ENCODE data around the gene NCCRP1.

NCCRP1 gene, protein sequence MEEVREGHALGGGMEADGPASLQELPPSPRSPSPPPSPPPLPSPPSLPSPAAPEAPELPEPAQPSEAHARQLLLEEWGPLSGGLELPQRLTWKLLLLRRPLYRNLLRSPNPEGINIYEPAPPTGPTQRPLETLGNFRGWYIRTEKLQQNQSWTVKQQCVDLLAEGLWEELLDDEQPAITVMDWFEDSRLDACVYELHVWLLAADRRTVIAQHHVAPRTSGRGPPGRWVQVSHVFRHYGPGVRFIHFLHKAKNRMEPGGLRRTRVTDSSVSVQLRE

DNA sequence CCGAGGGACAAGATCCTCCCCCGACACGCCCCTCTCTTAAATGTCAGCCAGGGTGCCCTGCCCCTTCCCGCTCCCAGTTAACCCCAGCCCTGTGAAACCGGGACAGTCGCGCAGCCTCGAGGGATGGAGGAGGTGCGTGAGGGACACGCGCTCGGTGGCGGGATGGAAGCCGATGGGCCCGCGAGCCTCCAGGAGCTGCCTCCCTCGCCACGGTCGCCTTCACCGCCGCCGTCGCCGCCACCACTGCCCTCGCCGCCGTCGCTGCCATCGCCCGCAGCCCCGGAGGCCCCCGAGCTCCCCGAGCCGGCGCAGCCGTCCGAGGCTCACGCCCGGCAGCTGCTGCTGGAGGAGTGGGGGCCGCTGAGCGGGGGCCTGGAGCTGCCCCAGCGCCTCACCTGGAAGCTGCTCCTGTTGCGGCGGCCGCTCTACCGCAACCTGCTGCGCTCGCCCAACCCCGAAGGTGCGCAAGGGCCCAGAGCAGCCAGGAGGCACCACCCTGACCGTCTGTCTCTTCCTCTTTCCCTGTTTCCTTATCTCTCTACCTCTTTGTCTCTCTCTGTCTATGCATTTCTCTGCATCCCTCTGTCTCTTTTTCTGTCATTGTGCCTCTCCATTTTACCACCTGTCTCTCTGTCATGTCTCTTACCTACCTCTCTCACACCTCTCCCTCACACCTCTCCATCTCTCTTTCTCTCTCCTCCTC is at the start of gene NCCRP1:
TSS of gene NCCRP1 (plus strand) at position 105 of the 703 bp plus-strand sequence. CDS start at position 124, 19 bp downstream.
- DNase-seq = no peak

DNA sequence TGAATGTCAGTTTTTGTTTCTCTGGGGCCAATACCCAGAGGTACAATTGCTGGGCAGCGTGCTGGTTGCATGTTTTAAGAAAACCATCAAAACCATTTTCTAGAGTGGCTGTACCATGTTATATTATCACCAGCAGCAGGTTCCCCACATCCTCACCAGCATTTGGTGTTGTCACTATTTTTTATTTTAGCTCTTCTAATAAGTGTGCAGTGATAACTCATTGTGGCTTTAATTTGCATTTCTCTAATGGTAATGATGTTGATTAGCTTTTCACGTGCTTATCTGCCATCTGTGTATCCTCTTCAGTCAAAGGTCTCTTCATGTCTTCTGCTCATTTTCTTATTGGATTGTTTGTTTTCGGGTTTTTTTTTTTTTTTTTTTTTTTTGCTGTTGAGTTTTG is 49.3 kb upstream of the NCCRP1 start:
- no peak for DNase-seq

DNA sequence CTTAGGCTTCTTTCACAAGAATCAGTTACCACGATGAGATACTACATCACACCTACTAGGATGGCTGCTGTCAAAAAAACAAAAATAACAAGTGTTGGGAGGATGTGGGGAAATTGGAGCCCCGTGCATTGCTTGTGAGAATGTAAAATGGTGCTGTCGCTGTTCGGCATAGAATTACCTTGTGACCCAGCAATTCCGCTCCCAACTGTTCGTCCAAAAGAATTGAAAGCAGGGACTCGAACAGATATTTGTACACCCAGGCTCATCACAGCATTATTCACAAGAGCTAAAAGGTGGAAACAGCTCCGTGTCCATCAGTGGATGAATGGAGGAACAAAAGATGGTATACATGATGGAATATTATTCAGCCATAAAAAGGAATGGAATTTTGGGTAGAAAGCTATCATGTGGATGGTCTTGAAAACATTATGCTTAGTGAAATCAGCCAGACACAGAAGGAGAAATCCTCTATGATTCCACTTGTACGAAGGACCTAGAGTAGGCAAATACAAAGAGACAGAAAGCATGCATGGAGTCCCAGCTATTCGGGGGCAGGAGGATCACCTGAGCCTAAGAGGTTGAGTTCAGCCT is 47.7 kb upstream of the NCCRP1 start:
- DNase-seq = no peak

DNA sequence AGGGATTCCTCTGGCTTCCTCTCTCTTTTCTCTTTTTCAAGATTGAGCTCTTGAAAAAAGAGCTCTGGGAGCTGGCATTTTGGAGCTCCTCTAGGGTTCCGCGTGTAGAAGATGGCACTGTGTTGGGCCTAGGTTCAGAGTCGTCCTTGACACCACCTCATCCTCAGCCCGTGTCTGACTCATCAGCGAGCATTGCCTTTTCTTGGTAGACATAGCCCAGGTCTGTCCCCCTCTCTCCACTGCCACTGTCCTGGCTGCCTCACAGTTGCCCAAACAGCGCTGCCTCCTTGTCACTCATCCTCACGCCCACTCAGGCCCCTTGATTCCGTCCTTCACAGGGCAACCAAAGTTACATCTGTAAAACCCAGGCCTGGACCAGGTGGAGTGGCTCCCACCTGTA is 46.5 kb upstream of the NCCRP1 start:
- no peak for DNase-seq

DNA sequence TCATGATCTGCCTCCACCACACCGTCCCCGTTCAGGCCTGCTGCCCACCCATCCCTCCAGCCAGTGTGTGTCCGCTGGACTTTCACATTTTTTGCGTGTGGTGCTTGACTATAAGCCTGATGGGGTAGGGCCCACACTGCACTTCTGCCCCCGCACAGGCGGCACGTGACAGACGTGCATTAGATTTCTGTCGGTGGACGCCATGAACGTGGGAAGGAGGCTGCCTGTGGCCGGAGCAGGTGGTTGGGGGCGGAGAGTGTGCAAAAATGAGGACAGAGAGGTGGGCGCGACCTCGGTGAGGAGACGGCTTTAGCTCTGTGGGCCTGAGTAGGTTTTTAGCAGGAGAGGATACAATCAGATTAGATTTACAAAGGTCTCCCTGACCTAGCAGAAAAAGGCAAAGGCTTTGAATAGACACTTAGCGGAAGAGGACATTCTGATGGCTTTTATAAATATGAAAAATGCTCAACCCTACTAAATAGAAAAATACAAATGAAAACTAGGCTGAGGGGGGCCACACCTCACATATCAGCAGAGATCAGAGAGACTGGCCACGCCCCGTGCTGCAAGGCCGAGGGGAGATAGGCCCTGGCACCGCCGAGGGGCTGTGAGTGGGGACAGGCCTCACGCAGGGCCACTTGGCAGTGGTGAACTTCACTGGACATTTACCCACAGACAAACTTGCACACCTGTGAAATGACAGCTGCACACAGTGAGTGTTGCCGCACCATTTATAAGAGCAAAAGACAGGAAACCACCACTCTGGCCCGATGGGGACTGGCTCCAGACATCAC is 45.8 kb upstream of the NCCRP1 start:
- DNase-seq = no peak

DNA sequence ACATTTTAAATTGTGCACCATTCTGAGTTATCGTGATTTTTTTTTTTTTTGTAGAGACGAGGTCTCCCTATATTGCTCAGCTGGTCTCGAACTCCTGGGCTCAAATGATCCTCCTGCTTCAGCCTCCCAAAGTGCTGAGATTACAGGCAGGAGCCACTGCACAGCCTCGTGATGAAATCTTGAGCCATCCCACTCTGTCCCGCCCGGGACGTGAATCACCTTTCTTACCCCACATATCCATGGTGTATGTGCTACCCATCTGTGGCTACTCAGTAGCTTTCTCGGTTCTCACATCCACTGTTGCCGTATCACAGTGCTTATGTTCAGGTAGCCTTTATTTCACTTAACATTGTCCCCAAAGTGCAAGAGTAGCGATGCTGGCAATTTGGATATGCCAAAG is 44.7 kb upstream of the NCCRP1 start:
- no peak for DNase-seq

DNA sequence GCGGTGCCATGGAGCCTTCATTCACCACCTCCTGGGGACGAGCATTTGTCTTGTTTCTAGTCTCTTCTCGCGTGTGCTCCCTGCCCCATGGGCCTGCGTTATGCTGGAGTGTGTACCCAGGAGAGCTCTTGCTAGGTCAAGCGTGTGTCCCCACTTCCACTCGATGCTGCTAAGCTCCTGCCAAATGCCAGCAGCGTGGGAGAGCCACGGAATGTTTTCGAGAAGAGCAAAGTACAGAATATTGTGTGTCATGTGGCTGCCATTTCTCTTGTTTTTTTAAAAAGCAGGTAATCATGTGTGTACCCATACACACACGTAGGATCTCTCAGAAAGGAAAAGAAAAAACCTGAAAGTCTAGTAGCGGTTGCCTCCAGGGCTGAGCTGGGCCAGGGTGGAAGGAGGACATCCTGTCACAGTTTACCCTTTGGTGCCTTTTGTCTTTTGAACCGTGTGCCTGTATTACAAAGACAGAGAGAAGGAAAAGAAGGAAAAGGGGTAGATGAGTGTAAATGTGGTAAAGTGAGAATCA is 42.6 kb upstream of the NCCRP1 start:
- no peak for DNase-seq

DNA sequence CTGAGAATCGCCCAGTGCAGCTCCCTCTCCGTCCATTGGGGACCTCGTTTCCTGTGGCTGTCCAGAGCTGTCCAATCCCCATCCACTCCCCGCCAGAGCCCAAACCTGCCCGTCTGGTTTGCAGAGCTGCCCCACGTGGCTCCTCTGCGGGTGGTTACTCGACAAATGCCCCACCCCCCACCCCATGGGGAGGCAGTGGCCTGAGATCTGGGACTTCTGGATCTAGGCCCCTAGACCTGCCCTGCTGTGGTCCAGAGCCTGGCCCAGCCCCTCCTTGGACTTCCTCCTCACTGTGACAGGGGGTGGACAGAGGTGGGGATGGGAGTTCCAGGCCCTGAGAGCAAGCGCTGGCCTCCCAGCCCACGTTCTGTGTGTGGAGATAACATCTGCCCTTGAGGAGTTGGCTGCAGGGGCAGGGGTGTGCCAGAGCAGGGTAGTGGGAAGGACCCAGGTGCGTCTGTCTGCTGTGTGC is 42.1 kb upstream of the NCCRP1 start:
- no peak for DNase-seq

DNA sequence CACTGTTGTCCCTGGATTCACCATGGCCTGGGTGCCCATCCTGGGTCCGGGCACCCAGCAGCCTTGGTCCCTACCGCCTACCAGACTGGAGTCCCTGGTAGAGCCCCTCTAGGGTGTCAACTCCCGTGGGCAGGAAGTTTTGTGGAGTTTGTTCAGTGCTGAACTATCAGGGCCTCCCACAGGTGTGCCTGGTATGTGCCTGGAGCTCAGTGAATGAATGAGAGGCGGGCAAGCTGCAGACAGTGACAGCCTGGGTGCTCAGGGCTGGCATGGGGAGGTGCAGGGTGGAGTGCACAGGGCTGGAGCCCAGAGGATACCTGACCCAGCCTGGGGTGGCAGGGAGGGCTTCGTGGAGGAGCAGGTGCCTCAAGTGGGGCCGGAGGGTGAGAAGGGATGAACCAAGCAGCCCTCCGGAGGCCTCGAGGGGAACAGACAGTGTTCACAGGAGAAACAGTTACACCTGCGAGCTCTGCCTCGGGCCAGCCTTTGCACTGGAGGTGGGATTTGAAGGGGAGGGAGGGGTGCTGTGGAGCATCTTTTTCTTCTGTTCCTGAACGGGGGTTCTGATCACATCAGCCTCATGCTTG is 41.6 kb upstream of the NCCRP1 start:
- no peak for DNase-seq

DNA sequence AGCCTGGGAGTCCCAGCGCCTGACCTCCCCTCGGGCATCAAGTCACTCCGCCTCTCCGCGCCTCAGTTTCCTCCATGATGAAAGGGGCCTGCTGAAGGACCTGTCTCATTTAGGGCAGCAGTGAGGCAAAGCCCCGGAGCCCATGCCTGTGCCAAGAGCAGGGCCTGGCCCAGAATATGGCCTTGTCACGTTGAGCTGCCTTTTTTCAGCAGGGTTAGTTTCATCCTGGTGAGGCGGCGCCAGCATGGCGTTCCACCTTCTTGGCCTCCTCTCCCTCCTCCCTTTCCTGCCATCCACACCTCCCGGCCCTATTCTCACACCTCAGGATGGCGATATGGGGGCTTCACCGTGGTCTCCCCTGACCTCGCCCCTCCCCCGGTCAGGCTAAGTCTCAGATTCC is 41.0 kb upstream of the NCCRP1 start:
- DNase-seq = no peak

DNA sequence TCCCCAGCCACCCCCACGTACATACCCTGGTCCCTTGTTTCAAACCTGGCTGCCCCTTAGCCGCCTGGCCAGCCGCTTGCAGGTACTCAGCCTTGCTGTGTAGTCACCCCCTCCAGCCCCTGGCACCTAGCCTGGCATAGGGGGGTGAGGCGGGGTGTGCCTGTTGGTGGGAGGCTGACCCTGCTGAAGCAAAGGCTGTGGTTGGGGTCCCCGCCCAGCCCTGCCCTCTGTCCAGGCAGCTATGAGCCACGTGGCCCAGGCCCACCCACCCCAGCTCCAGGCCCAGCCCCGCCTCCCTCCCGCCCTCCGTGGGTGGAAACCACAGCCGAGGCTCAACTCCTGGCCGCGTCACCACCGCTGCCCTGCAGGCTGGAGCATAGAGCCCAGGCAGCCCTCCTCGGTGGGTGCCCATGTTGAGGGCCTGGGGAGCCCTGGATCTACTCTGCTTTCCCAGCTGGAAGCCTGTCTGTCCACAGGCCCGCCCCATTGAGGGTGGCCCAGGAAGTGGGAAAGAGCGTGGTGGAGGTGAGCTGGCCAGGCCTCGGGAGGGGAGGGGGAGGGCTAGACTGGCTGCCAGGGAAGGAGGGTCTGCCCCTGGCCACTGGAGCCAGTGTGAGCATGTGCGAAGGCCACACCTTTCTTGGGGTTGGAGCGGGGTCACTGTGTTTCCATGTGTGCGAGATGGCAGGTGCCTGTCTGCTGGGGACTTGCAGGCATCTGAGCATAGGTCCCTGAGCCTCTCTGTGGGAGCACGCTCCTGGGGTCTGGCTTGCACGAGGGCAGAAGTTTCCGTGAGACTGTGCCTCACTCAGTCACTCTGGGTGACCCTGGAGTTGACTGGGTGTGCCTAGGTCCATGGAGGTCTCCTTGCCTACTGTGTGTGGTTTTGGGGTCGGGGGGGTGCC is 40.2 kb upstream of the NCCRP1 start:
- DNase-seq = no peak

DNA sequence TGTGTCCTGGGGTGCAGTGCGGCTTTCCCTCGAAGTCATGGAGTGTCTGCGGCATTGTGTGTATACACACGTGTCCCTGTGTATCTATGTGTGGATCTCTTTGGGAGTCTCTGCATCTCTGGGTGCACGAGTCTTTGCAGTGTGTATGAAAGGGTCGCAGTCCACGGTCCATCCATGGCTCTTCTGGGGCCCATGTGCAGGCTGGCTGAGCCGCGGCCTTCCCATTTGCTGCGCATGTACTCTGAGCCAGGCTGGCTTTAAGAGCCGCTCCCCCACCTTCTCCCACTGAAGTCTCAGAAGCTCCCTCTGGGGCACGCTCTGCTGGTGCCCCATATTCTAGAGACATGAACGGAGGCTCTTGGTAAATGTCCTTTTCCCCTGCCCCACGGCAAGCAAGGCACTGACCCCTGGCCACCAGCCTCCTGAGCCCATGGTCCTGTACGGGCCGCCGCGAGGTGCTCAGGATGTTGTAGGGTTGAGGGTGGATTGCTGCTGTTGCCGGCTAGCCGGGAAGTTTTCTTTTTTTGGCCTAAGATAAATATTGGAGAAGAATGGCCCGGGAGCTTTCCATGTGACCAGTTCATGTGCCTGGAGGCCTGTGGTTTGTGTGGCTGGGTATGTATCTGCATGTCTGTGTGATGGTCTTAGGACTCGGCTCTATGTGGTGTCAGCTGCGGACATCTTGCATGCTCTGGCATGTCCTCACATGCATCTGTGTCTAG is 39.3 kb upstream of the NCCRP1 start:
- DNase-seq = no peak

DNA sequence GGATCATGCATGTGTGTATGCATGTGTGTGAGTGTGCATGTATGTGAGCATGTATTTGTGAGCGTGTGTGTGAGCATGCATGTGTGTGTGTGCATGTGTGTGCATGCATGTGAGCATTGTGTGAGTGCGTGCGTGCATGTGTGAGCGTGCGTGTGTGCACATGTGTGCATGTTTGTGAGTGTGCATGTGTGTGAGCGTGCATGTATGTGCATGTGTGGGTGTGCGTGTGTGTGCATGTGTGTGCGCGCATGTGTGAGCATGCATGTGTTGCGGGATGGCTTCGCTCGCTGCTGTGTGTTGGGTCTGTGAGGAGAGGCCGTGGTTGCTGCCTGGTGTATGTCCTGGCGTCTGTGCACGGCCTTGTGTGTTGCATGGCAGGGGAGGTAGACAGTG is 38.8 kb upstream of the NCCRP1 start:
- no peak for DNase-seq

DNA sequence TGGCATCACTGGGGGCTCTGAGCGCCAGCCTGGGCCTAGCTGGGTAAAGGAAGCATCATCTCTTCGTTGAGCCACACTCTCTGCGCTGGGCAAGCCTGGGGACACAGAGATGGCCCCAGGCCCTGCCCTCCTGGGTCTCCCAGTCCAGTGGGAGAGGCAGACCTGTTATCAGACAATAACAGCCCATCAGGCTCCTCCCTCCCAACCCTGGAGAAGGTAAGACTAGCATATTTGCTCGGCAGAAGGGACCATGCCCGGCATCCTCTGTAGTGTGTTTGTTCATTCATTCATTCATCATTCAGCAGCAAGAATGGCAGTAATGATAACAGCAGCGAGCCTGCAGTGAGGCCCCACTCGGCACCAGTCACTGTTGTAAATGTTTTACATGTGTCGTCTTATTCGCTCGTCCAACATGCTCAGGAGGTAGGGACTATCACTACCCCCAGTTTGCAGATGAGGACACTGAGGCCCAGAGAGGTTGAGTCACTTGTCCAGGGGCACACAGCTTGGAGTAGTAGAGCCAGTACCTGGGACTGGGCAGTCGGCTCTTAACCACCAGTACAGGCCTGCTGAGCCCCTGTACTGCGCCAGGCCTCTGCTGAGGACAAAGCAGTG is 38.0 kb upstream of the NCCRP1 start:
- DNase-seq = no peak

DNA sequence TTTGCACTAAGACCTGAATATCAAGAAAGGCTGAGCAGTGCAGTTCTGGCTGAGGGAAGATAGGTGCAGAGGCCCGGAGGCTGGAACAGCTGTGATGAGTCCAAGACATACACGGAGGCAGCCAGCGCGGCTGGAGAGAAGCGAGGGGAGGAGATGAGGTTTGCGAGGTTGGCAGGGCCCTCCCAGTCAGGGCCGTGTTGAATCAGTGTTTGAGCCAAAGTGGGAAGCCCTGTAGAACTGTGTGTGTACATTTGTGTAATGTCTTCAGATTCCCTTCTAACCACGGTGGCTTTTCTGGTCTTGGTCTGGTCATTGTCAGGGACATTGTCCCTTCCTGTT is 36.3 kb upstream of the NCCRP1 start:
- DNase-seq = no peak

DNA sequence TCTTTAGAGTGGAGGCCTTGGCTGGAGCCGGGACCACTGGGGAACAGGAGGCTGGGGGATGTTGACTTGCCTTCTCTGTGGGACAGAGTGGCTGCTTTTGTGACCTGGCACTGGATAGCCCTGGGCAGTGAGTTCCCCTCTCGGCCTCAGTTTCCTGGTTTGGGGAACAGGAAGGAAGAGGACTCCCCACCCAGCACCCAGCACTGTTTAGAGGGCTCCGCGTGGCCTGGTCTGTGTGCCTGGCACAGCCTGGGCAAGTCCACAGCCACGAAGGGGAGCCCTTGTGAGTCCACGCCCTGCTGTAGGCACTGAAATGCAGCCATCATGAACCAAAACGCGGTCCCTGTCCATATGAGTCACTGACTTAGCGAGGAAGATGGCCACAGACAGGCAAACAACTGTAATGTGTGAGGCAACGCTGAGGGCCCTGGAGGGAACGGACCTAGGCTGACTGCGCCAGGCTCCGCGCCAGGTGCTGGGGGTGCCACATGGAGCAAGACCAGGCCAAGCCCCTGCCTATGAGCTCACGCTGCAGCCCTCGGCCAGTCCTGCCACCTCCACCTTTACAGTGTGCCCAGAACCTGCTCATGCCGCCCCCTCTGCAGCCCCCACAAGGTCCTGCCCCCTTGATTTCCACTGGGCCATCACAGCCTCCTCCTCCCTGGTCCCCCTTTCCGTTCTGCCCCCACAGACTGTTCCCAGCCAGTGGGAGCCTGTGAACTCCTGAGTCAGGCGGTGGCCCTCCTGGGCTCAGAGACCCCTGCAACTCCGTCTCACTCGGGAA is 35.7 kb upstream of the NCCRP1 start:
- no peak for DNase-seq

DNA sequence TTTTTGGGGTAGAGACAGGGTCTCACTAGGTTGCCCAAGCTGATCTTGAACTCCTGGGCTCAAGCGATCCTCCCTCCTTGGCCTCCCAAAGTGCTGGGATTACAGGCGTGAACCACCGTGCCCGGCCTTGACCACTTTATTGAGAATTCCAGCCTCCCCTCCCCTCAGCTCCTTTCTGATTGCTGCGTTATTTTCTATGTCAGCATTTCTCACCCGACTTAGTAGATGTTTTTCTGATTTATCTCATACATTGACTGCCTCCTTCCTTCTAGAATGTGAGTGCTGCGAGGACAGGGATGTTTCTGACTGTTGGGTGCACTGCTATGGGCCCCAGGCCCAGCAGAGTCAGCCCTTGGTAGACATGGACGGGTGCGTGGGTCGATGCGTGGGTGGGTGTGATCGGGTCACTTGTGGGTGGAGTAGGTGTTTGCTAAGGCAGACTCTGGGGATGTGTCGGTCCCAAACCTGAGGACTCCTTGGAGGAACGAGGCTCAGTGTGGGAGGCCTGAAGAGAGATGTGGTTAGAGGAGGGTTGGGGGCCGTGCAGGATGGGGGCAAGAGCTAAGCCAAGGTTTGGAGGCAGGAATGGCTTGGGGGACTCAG is 34.2 kb upstream of the NCCRP1 start:
- DNase-seq = no peak

DNA sequence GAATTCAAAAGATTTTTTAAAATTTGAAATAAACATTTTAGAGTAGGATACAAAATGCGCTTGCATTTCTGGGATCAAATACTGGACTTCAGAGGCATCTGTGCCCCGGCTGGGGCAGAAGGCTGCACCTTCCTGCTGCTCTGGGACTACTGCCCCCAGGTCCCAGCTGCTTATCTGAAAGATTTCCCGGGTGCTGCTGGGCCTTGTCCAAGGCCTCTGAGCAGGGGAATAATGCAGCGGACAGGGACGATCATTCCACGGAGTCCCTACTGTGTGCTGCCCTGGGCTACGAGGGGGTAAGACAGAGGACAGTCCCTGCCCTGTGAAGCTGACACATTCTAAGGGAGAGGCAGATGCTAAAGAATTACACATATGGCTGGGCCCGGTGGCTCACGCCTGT is 33.1 kb upstream of the NCCRP1 start:
- no peak for DNase-seq

DNA sequence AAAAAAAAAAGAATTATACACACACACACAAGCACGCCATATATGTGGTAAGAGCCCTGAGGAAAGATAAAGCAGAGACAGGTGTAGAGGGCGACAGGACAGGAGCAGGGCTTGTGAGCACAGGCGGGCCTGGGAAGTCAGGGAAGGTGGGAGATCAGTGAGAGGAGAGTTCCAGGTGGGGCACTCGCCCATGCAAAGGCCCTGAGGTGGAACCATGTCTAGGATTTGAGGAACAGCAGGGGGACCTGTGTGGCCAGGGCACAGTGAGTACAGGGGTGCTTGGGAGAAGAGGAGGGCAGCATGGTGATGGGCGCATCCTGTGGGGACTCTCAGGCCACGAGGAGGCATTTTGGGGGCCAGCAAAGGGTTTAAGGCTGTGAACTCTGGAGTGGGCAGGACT is 32.5 kb upstream of the NCCRP1 start:
- no peak for DNase-seq

Measured in DMS153 (cell line).